HFFc6 (cell line): ENCODE data around the gene TRAPPC6A. TPM values are rescaled to one million over a fixed set of nuclear protein-coding genes. Genes with fewer than 3 reads are reported as not detected.
"Not testable (repeated sequence)": the region's sequence is repeated elsewhere in the genome, so short reads cannot be mapped to it uniquely, and the experiment has no call there.

Source experiments
- DNase-seq: peaks from one replicate; pipeline ENCODE4 v3.0.0-alpha.2; 2018
- H3K27ac Mint-ChIP-seq: 2 replicates; pipeline ENCODE4 v1.8.0; 2020; ENCODE audit warnings: mild to moderate bottlenecking, mixed read lengths
- H3K27me3 Mint-ChIP-seq: 2 replicates; pipeline ENCODE4 v1.8.0; 2021; ENCODE audit warnings: mild to moderate bottlenecking, moderate library complexity, mixed read lengths; ENCODE audit not compliant: insufficient read depth
- H3K36me3 Mint-ChIP-seq: 2 replicates; pipeline ENCODE4 v1.8.0; 2021; ENCODE audit warnings: low read depth, mixed read lengths
- H3K4me1 Mint-ChIP-seq: 2 replicates; pipeline ENCODE4 v1.8.0; 2020; ENCODE audit warnings: low read depth, mixed read lengths
- H3K4me3 Mint-ChIP-seq: 2 replicates; pipeline ENCODE4 v1.8.0; 2020; ENCODE audit warnings: mild to moderate bottlenecking, moderate library complexity, mixed read lengths
- H3K9me3 Mint-ChIP-seq: 2 replicates; pipeline ENCODE4 v1.8.0; 2020; ENCODE audit warnings: mild to moderate bottlenecking, mixed read lengths
- total RNA-seq, 6 experiments: library from RNA; stranded (reverse); fragmentation: NEBNext Ultra II Directional; extraction: Animal tissue kit (Norgen Biotek cat#: 25700); gene quantifications; 2 replicates in 1 of 6; 3 replicates in 5 of 6; pipeline ENCODE4 v1.2.3, GENCODE V29; 2021
- TF ChIP-seq, protein P1 (sequence below): fragments of 200-600 bp; sonication (generic); IDR thresholded peaks from 2 replicates; pipeline ENCODE4 v1.5.0; 2021; ENCODE audit warnings: antibody characterized with exemption, mild to moderate bottlenecking

TRAPPC6A gene
- total RNA-seq, 6 experiments from 2014 or later = 3.5 to 6.9 (median 5.2) TPM

GRCh38 chr19:45123440-45123850 is 54.6 kb downstream of the TRAPPC6A start:
- Mint-ChIP-seq H3K27ac (no peak overlapping the region), H3K4me1 (peaks cover 10% of the 10 kb centered on the region; the same call in 1 of the 2 replicates), H3K36me3 (no peaks in the 10 kb centered on the region), H3K27me3 (peaks cover 2% of the 10 kb centered on the region), H3K4me3 (no peak overlapping the region), H3K9me3 (no peaks in the 10 kb centered on the region)
- TF ChIP-seq, protein P1, sequence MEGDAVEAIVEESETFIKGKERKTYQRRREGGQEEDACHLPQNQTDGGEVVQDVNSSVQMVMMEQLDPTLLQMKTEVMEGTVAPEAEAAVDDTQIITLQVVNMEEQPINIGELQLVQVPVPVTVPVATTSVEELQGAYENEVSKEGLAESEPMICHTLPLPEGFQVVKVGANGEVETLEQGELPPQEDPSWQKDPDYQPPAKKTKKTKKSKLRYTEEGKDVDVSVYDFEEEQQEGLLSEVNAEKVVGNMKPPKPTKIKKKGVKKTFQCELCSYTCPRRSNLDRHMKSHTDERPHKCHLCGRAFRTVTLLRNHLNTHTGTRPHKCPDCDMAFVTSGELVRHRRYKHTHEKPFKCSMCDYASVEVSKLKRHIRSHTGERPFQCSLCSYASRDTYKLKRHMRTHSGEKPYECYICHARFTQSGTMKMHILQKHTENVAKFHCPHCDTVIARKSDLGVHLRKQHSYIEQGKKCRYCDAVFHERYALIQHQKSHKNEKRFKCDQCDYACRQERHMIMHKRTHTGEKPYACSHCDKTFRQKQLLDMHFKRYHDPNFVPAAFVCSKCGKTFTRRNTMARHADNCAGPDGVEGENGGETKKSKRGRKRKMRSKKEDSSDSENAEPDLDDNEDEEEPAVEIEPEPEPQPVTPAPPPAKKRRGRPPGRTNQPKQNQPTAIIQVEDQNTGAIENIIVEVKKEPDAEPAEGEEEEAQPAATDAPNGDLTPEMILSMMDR = no peak
- DNase-seq = no peak

DNA sequence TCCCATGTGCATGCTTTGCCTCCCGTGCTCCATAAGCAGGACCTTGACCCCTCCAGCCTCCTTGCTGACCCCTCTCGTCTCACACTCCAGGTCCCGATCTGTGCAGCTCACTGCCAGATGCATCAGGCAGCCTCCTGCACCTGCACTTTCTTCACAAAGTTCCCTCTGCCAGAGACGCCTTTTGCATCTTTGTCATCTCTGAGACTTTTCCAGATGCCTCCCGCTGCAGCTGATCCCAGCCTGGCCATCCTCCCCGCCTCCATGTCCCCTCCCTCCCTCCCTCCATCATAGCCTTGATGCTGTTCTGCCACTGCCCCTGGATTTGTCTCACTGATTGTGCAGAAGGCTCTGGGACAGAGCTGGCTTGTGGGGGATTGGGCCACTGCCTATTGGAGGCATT is 55.2 kb downstream of the TRAPPC6A start:
- DNase-seq = no peak
- Mint-ChIP-seq H3K27me3 (peaks cover 2% of the 10 kb centered on the region), H3K27ac (no peak overlapping the region), H3K4me3 (no peak overlapping the region), H3K9me3 (no peaks in the 10 kb centered on the region), H3K36me3 (no peaks in the 10 kb centered on the region), H3K4me1 (peaks cover 10% of the 10 kb centered on the region; the same call in 1 of the 2 replicates)
- TF ChIP-seq, protein P1 = no peak

DNA sequence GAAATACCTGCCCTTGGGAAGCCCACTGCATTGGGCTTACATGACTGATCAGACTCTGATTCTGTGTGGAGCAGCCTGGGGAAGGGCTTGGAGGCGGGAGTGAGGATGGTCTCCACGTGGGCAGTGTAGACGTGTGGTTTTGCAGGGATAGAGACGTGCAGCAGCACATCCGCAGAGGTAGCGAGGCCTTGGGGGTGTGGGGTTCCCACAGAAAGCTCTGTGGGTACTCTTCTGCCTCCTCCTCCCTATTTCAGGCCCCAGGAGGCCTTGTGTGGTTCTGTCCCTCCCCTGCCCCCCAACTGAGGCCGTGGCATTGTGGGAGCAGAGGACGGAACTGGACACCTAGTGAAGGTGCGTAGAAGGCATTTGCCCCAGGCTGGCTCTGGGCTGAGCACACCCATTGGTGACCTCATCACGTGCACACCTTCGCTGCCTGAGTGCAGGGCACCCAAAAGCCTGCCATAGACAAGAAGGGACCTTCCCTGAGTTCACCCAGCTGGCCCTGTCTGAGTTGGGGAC is 56.2 kb downstream of the TRAPPC6A start:
- no peak for DNase-seq
- Mint-ChIP-seq H3K4me3 (no peak overlapping the region), H3K9me3 (no peaks in the 10 kb centered on the region), H3K4me1 (peaks cover 10% of the 10 kb centered on the region; the same call in 1 of the 2 replicates), H3K27ac (no peak overlapping the region), H3K27me3 (peaks cover 2% of the 10 kb centered on the region), H3K36me3 (no peaks in the 10 kb centered on the region)
- TF ChIP-seq, protein P1 = no peak

DNA sequence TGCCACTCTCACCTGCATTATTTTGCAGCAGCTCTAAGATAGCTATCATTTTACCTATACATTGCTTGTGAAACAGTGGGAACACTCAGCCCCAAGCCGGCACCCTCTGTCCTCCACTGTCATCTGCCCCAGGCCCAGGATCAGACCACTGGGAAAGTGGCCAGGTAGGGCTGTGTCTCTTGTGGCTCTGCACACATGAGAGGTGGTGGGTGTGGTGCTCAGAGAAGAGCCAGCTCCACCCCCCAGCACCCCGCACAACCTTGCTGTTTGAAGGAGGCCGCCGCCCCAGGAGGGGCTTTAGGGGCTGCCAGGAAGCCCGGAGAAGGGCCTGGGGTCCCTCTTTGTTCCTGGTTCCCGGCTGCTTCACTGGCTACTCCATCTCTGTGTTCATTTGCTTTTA is 58.5 kb downstream of the TRAPPC6A start:
- Mint-ChIP-seq H3K4me1 (peaks cover 5% of the 10 kb centered on the region; the same call in 1 of the 2 replicates), H3K27me3 (peaks cover 2% of the 10 kb centered on the region)
- no peak for DNase-seq

DNA sequence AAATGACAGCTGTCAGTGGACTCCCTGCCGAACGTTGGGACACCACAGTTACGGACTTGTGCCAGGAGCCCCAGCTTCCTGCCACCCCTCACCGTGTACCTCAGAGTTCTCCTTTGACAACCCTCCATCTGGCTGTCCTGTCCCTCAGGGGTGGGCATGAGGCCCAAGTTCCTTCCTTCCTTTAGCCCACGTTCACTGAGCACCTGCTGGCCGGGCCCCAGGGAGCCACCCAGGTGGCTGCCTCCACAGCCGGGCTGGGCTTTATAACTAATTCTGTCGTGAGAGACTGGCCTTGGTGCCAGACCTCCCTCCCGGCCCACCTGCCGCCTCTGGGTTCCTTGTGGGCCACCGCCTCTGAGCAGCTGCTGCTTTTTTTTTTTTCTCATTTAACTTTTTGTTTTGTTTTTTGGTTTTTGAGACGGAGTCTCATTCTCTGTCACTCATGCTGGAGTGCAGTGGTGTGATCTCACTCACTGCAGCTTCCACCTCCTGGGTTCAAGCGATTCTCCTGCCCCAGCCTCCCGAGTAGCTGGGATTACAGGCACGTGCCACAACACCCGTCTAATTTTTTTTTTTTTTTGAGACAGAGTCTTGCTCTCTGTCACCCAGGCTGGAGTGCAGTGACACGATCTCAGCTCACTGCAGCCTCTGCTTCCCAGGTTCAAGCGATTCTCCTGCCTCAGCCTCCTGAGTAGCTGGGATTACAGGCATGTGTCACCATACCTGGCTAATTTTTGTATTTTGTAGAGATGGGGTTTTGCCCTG is 59.3 kb downstream of the TRAPPC6A start:
- H3K36me3 Mint-ChIP-seq, H3K27ac Mint-ChIP-seq, H3K27me3 Mint-ChIP-seq, H3K4me3 Mint-ChIP-seq, H3K9me3 Mint-ChIP-seq, H3K4me1 Mint-ChIP-seq, DNase-seq: not testable (repeated sequence)

More for the DNA sequence above, 58.5 kb downstream of the TRAPPC6A start:
- peaks cover 4% of the 10 kb centered on the region; the same call in 1 of the 2 replicates for H3K36me3 Mint-ChIP-seq
- no peak overlapping the region for H3K27ac Mint-ChIP-seq
- no peak overlapping the region for H3K4me3 Mint-ChIP-seq
- TF ChIP-seq, protein P1 = no peak
- H3K9me3 Mint-ChIP-seq = no peaks in the 10 kb centered on the region

- Mint-ChIP-seq H3K36me3 (peaks cover 4% of the 10 kb centered on the region; the same call in 1 of the 2 replicates), H3K27me3 (peaks cover 2% of the 10 kb centered on the region), H3K9me3 (no peaks in the 10 kb centered on the region), H3K27ac (no peak overlapping the region), H3K4me3 (no peak overlapping the region), H3K4me1 (no peaks in the 10 kb centered on the region)
- no peak for DNase-seq
- TF ChIP-seq, protein P1 = no peak
Measured at GRCh38 chr19:45118106-45118505, 59.9 kb downstream of the TRAPPC6A start.
